Measurements from ENCODE around the gene IFIT3. TPM values are rescaled to one million over a fixed set of nuclear protein-coding genes. Genes with fewer than 3 reads are reported as not detected.

The IFIT3 gene
- total RNA-seq, 1 donor from 2014 or later, result 0.91 TPM

- Mint-ChIP-seq H3K4me1 (ENCODE audit: low read depth) (peaks cover 9% of the 10 kb centered on the region), H3K27ac (no peak overlapping the region), H3K9me3 (peaks cover 21% of the 10 kb centered on the region), H3K36me3 (ENCODE audit: low read depth) (peaks cover 1% of the 10 kb centered on the region), H3K27me3 (ENCODE audit: insufficient read depth) (peaks cover 18% of the 10 kb centered on the region), H3K4me3 (no peak overlapping the region)
- intact Hi-C loops (cut with micrococcal nuclease), result no loop called here
- DNase-seq (ENCODE audit: low spot score), result no peak
Observed at GRCh38 chr10:89295597-89295996, 32.2 kb upstream of the IFIT3 start.

- Mint-ChIP-seq H3K4me3 (no peak overlapping the region), H3K4me1 (ENCODE audit: low read depth) (peaks cover 15% of the 10 kb centered on the region), H3K27me3 (ENCODE audit: insufficient read depth) (peaks cover 20% of the 10 kb centered on the region), H3K36me3 (ENCODE audit: low read depth) (peaks cover 1% of the 10 kb centered on the region), H3K9me3 (peaks cover 21% of the 10 kb centered on the region), H3K27ac (no peak overlapping the region)
- intact Hi-C loops (cut with micrococcal nuclease), result no loop called here
- no peak for DNase-seq (ENCODE audit: low spot score)
Observed at GRCh38 chr10:89296220-89296648, 31.6 kb upstream of the IFIT3 start.

DNA sequence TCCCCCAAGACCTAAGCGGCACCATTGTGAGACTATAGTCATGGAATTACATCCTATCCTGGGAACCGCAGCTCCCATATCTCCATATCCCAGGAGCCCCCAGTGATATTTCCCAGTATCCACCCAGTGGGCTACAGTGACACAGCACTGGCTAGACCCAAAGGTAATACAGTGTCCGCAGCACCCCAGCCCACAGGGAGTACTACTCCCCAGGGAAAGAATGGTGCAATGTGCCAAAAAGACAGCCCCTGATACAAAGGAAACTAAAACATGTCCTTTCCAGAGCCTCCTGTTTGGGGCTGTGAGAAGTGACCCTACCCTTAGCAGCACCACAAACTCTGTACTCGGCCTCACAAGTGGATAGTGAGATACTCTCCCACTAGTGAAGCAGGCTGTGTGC lies 30.4 kb upstream of the IFIT3 start:
- Mint-ChIP-seq H3K4me3 (no peak overlapping the region), H3K4me1 (ENCODE audit: low read depth) (peaks cover 26% of the 10 kb centered on the region), H3K27me3 (ENCODE audit: insufficient read depth) (peaks cover 20% of the 10 kb centered on the region), H3K36me3 (ENCODE audit: low read depth) (peaks cover 1% of the 10 kb centered on the region), H3K27ac (no peak overlapping the region), H3K9me3 (peaks cover 21% of the 10 kb centered on the region)
- DNase-seq (ENCODE audit: low spot score), result no peak
- intact Hi-C loops (cut with micrococcal nuclease), result loop anchor here (1.0 kb wide), 1 partner anchor 348 kb away; the partner anchor contains the start of gene PANK1

GRCh38 chr10:89297791-89298190 lies 30.0 kb upstream of the IFIT3 start:
- Mint-ChIP-seq H3K9me3 (peaks cover 21% of the 10 kb centered on the region), H3K27me3 (ENCODE audit: insufficient read depth) (peaks cover 22% of the 10 kb centered on the region), H3K27ac (no peak overlapping the region), H3K4me1 (ENCODE audit: low read depth) (peaks cover 29% of the 10 kb centered on the region), H3K36me3 (ENCODE audit: low read depth) (peaks cover 1% of the 10 kb centered on the region), H3K4me3 (no peak overlapping the region)
- DNase-seq (ENCODE audit: low spot score), result no peak
- intact Hi-C loops (cut with micrococcal nuclease), result loop anchor here (1.0 kb wide), 1 partner anchor 348 kb away; the partner anchor contains the start of gene PANK1

DNA sequence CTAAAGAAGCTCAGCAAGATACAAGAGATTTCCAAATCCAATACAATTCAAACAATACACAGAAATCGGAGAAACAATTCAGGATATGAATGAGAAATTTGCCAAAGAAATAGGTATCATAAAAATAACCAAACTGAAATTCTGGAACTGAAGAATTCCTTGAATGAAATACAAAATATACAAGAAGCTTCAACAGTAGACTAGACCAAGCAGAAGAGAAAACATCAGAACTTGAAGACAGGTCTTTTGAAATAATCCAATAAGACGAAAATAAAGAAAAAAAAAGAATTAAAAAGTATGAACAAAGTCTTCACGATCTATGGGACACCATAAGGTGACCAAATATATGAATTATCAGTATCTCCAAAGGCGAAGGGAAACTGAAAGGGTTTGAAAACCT lies 28.8 kb upstream of the IFIT3 start:
- H3K4me1 Mint-ChIP-seq (ENCODE audit: low read depth), result peaks cover 36% of the 10 kb centered on the region
- peaks cover 29% of the 10 kb centered on the region for H3K27me3 Mint-ChIP-seq (ENCODE audit: insufficient read depth)
- no peak overlapping the region for H3K27ac Mint-ChIP-seq
- intact Hi-C loops (cut with micrococcal nuclease), result no loop called here
- H3K4me3 Mint-ChIP-seq, result no peak overlapping the region
- no peak for DNase-seq (ENCODE audit: low spot score)
- H3K9me3 Mint-ChIP-seq, result peaks cover 21% of the 10 kb centered on the region
- H3K36me3 Mint-ChIP-seq (ENCODE audit: low read depth), result no peaks in the 10 kb centered on the region

- intact Hi-C loops (cut with micrococcal nuclease), result no loop called here
- Mint-ChIP-seq H3K27me3 (ENCODE audit: insufficient read depth) (peaks cover 39% of the 10 kb centered on the region), H3K4me1 (ENCODE audit: low read depth) (peaks cover 26% of the 10 kb centered on the region), H3K4me3 (peak overlapping the region; percentile 73), H3K27ac (no peak overlapping the region), H3K36me3 (ENCODE audit: low read depth) (peaks cover 1% of the 10 kb centered on the region), H3K9me3 (peaks cover 21% of the 10 kb centered on the region)
- no peak for DNase-seq (ENCODE audit: low spot score)
Observed at GRCh38 chr10:89301232-89301631, 26.6 kb upstream of the IFIT3 start.

- Mint-ChIP-seq H3K36me3 (ENCODE audit: low read depth) (peaks cover 3% of the 10 kb centered on the region), H3K9me3 (peaks cover 21% of the 10 kb centered on the region), H3K4me3 (peak within 1 kb of the TSS; percentile 73), H3K27me3 (ENCODE audit: insufficient read depth) (peaks cover 40% of the 10 kb centered on the region), H3K4me1 (ENCODE audit: low read depth) (peaks cover 26% of the 10 kb centered on the region), H3K27ac (no peak within 1 kb of the TSS)
- intact Hi-C loops (cut with micrococcal nuclease), result loop anchor here (1.0 kb wide), 1 partner anchor 21 kb away; no protein-coding TSS in a partner anchor
- peak; percentile 8 for DNase-seq (ENCODE audit: low spot score)
Observed at GRCh38 chr10:89301721-89302445, 25.9 kb upstream of the IFIT3 start, which contains the start of gene IFIT2. Gene IFIT2 (plus strand): TSS chr10:89302046. CDS start chr10:89302124, 78 bp downstream.

DNA sequence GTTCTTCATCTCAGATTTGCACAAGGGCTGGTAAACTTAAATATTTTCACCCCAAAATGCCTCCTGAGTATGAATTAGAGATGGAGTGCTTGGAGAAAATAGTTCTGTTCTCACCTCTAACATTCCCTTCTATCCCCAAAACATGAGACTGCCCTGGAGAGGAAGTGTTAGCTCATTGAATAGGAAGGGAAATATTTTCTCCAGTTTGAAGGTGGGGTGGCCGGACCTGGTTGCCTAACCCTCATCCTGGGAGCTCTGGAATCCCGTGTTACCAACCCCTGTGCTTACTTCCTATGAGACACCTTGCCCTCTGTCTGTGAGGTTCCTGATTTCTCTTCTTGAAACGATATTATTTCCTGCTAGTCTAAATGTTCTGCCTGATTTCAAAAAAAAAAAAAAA lies 25.2 kb upstream of the IFIT3 start:
- Mint-ChIP-seq H3K4me3 (peak overlapping the region; percentile 73), H3K36me3 (ENCODE audit: low read depth) (peaks cover 7% of the 10 kb centered on the region), H3K4me1 (ENCODE audit: low read depth) (peaks cover 26% of the 10 kb centered on the region), H3K9me3 (peaks cover 20% of the 10 kb centered on the region), H3K27me3 (ENCODE audit: insufficient read depth) (peaks cover 41% of the 10 kb centered on the region), H3K27ac (no peak overlapping the region)
- intact Hi-C loops (cut with micrococcal nuclease), result loop anchor here (1.0 kb wide), 1 partner anchor 21 kb away; no protein-coding TSS in a partner anchor
- no peak for DNase-seq (ENCODE audit: low spot score)

- peaks cover 26% of the 10 kb centered on the region for H3K4me1 Mint-ChIP-seq (ENCODE audit: low read depth)
- DNase-seq (ENCODE audit: low spot score), result no peak
- H3K36me3 Mint-ChIP-seq (ENCODE audit: low read depth), result peaks cover 7% of the 10 kb centered on the region
- H3K27me3 Mint-ChIP-seq (ENCODE audit: insufficient read depth), result peaks cover 41% of the 10 kb centered on the region
- H3K9me3 Mint-ChIP-seq, result peaks cover 16% of the 10 kb centered on the region
- no peak overlapping the region for H3K27ac Mint-ChIP-seq
- peak overlapping the region; percentile 4 for H3K4me3 Mint-ChIP-seq
- intact Hi-C loops (cut with micrococcal nuclease), result no loop called here
Observed at GRCh38 chr10:89303161-89303560, 24.6 kb upstream of the IFIT3 start.

GRCh38 chr10:89304026-89304425 lies 23.8 kb upstream of the IFIT3 start:
- Mint-ChIP-seq H3K4me3 (no peak overlapping the region), H3K27ac (no peak overlapping the region), H3K4me1 (ENCODE audit: low read depth) (peaks cover 26% of the 10 kb centered on the region), H3K36me3 (ENCODE audit: low read depth) (peaks cover 7% of the 10 kb centered on the region), H3K27me3 (ENCODE audit: insufficient read depth) (peaks cover 41% of the 10 kb centered on the region), H3K9me3 (peaks cover 10% of the 10 kb centered on the region)
- no peak for DNase-seq (ENCODE audit: low spot score)
- intact Hi-C loops (cut with micrococcal nuclease), result no loop called here

DNA sequence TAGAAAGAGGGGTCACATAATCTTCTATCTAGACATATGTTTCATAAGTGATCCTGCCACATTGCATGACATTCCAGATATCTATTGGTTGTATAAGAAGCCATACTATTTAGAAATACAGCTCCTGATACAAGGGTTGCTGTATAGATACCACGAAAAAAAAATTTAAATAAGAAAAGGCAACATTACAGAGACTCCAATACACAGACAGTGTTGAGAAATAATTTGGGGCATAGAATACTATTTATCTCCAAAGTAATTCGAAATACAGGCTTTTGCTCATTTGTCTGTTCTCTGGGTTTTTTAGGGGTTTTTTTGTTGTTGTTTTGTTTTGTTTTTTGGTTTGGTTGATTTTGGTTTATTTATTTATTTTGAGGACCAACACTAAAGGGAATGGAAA lies 23.4 kb upstream of the IFIT3 start:
- Mint-ChIP-seq H3K36me3 (ENCODE audit: low read depth) (peaks cover 7% of the 10 kb centered on the region), H3K27ac (no peak overlapping the region), H3K4me3 (no peak overlapping the region), H3K27me3 (ENCODE audit: insufficient read depth) (peaks cover 38% of the 10 kb centered on the region), H3K4me1 (ENCODE audit: low read depth) (peaks cover 26% of the 10 kb centered on the region), H3K9me3 (peaks cover 6% of the 10 kb centered on the region)
- no peak for DNase-seq (ENCODE audit: low spot score)
- intact Hi-C loops (cut with micrococcal nuclease), result no loop called here

GRCh38 chr10:89304925-89305324 lies 22.9 kb upstream of the IFIT3 start:
- Mint-ChIP-seq H3K4me3 (no peak overlapping the region), H3K36me3 (ENCODE audit: low read depth) (peaks cover 7% of the 10 kb centered on the region), H3K4me1 (ENCODE audit: low read depth) (peaks cover 26% of the 10 kb centered on the region), H3K27me3 (ENCODE audit: insufficient read depth) (peaks cover 35% of the 10 kb centered on the region), H3K27ac (no peak overlapping the region), H3K9me3 (peaks cover 1% of the 10 kb centered on the region)
- DNase-seq (ENCODE audit: low spot score), result no peak
- intact Hi-C loops (cut with micrococcal nuclease), result no loop called here

GRCh38 chr10:89305766-89306433 lies 21.9 kb upstream of the IFIT3 start:
- Mint-ChIP-seq H3K4me3 (no peak overlapping the region), H3K27me3 (ENCODE audit: insufficient read depth) (peaks cover 33% of the 10 kb centered on the region), H3K36me3 (ENCODE audit: low read depth) (peaks cover 7% of the 10 kb centered on the region), H3K27ac (no peak overlapping the region), H3K4me1 (ENCODE audit: low read depth) (peaks cover 24% of the 10 kb centered on the region), H3K9me3 (no peaks in the 10 kb centered on the region)
- no peak for DNase-seq (ENCODE audit: low spot score)
- intact Hi-C loops (cut with micrococcal nuclease), result no loop called here

All from activated T-helper 1 cell treated with anti-CD3 and anti-CD28 coated beads, Interleukin-12 subunit alpha, Interleukin-12 subunit beta, Interleukin-2, Interleukin-4 antibody, amounts not matched to agents 30 ng/mL and 10 ng/mL and 1 ng/mL, durations not matched to agents 14 hours and 24 hours and 36 hours (primary cell).